ENCODE data around the gene NLRP11. TPM values are rescaled to one million over a fixed set of nuclear protein-coding genes. Genes with fewer than 3 reads are reported as not detected.
A peak's percentile ranks its signal among the peaks of the same experiment; 100 is the strongest.

The NLRP11 gene
- total RNA-seq (2011; cell fraction: chromatin; rRNA removed; ENCODE audit: low replicate concordance), result 0.25 TPM in 1 of 2 replicates, not detected in the other
- total RNA-seq (2011; cell fraction: nucleolus; rRNA removed), result 0.33 TPM in 1 of 2 replicates, not detected in the other
- 0.23 and 0.37 TPM in 2 replicates for total RNA-seq (2011; cell fraction: nucleoplasm; rRNA removed)
- 0.04 TPM in 1 of 2 replicates, not detected in the other for total RNA-seq (2014; rRNA removed)
- total RNA-seq (2014; rRNA removed; fragmentation: Illumina TruSeq; extraction: Trizol), result 0.19 and 0.22 TPM in 2 replicates
- 0.07 and 0.26 TPM in 2 replicates for total RNA-seq (2015; rRNA removed; fragmentation: Illumina TruSeq; extraction: Trizol)
- 0.07 and 0.16 TPM in 2 replicates for total RNA-seq (2021)
- polyA plus RNA-seq (2011; rRNA removed), result 0.03 and 0.07 TPM in 2 replicates
- polyA plus RNA-seq (2011; cell fraction: cytosol; rRNA removed), result 0.01 and 0.04 TPM in 2 replicates
- 0.09 TPM in 1 of 2 replicates, not detected in the other for polyA plus RNA-seq (2011; cell fraction: nucleus; rRNA removed)
- 0.12 and 0.44 TPM in 2 replicates for polyA plus RNA-seq (2012)
- polyA plus RNA-seq (2014; fragmentation: Illumina TruSeq; extraction: Trizol), result 0.16 and 0.17 TPM in 2 replicates
- under 1 TPM; 0.11 to 0.29 TPM for polyA plus RNA-seq (2014; fragmentation: Nextera tagmentation; extraction: Ambion mirVana)
- 0.13 and 0.18 TPM in 2 replicates for polyA plus RNA-seq (2014; rRNA removed)
- 0.06 and 0.14 TPM in 2 replicates for polyA minus RNA-seq (2011; rRNA and poly(A)+ RNA removed)
- not detected in 2 replicates for polyA minus RNA-seq (2011; cell fraction: cytosol; rRNA and poly(A)+ RNA removed)
- not detected in 2 replicates for polyA minus RNA-seq (2011; cell fraction: nucleus; rRNA and poly(A)+ RNA removed)
- Bru-seq, nascent RNA, result percentile 12 among the genes with signal in this experiment
- BruChase-seq, experiment 1, labeled RNA remaining after a 2-hour chase, result percentile 18 among the genes with signal in this experiment
- percentile 17 among the genes with signal in this experiment for BruChase-seq, experiment 2, labeled RNA remaining after a 6-hour chase
- long read RNA-seq, experiment 1, result 0 reads
- long read RNA-seq, experiment 2, result 0 reads
- long read RNA-seq, experiment 3, partial matches to known transcripts, result 1 of 2 reads
- long read RNA-seq, experiment 3, other reads (novel, unspliced or antisense), result 1 of 2 reads

GRCh38 chr19:55831846-55832245 lies at the start of gene NLRP11:
NLRP11 (minus strand) TSS chr19:55831999; CDS start chr19:55818174, 13,825 bp downstream.
- no peak within 1 kb of the TSS for H3K4me3 ChIP-seq
- BruUV-seq (replicated peaks), result no TSS peak
- in situ Hi-C loops (cut with MboI), result no loop called here

More at GRCh38 chr19:55831846-55832245, at the start of gene NLRP11:
- H3K4me2 ChIP-seq (ENCODE audit: insufficient read depth, low read length), result no peak within 1 kb of the TSS
- DNase-seq (ENCODE audit: extremely low read depth in 1 of 4, low spot score in 3 of 4) (no peak), FAIRE-seq (no peak), ATAC-seq (no peak)
- no peak within 1 kb of the TSS for H2AFZ ChIP-seq (ENCODE audit: low read depth, low read length)
- H3K79me2 ChIP-seq (ENCODE audit: control insufficient read depth, insufficient read depth, low read length), result no peaks in the 10 kb centered on the region
- H3K4me1 ChIP-seq (replicated peaks in 1 of 2; ENCODE audit: control insufficient read depth in 2 of 2, insufficient read depth in 2 of 2, low read length in 2 of 2), result no peaks in the 10 kb centered on the region
- H3K36me3 ChIP-seq (ENCODE audit: control insufficient read depth, insufficient read depth, low read length), result no peaks in the 10 kb centered on the region
- H3K9ac ChIP-seq (ENCODE audit: insufficient read depth in 1 of 2, low read depth in 2 of 2, low read length in 2 of 2), result no peak within 1 kb of the TSS
- ChIA-PET CTCF (ENCODE audit: low intra/inter-chr PET ratio) (no interaction called here), POLR2A (interaction anchor here (0.6 to 1.5 kb wide), 2 partner anchors 11 to 529 kb away, joined by 4 to 5 read pairs; no protein-coding TSS in a partner anchor)
- H3K9me1 ChIP-seq (ENCODE audit: control insufficient read depth, insufficient read depth, low read length), result no peaks in the 10 kb centered on the region
- H3K9me3 ChIP-seq (replicated peaks; ENCODE audit: control insufficient read depth, insufficient read depth, low read depth, low read length), result no peaks in the 10 kb centered on the region
- TF ChIP-seq FOXO4 (CRISPR knock-in tag; IDR thresholded peaks at IDR 0.05) (no peak), ATF1 (CRISPR knock-in tag; IDR thresholded peaks at IDR 0.05) (no peak), ATF1 (tag; IDR thresholded peaks at IDR 0.05) (no peak), PRPF4 (IDR thresholded peaks at IDR 0.05; ENCODE audit: insufficient read depth, low read depth, low read length, poor library complexity, severe bottlenecking) (no peak), WHSC1 (IDR thresholded peaks at IDR 0.05; ENCODE audit: low read length) (no peak), NCOA1 (IDR thresholded peaks at IDR 0.05; ENCODE audit: low read depth) (no peak), ZNF282 (CRISPR knock-in tag; IDR thresholded peaks at IDR 0.05) (no peak), BRD9 (IDR thresholded peaks at IDR 0.05; ENCODE audit: low read depth, partially characterized antibody) (no peak), IFI16 (CRISPR knock-in tag; IDR thresholded peaks at IDR 0.05) (no peak), RBM15 (IDR thresholded peaks at IDR 0.05; ENCODE audit: insufficient read depth, low read length) (no peak), CSDE1 (IDR thresholded peaks at IDR 0.05) (no peak), ASH1L (IDR thresholded peaks at IDR 0.05; ENCODE audit: borderline replicate concordance, low read depth, partially characterized antibody) (no peak), BCLAF1 (IDR thresholded peaks at IDR 0.05; ENCODE audit: borderline replicate concordance in 1 of 2, control insufficient read depth in 1 of 2, low read depth in 2 of 2, low read length in 1 of 2) (no peak)
- H3K27me3 ChIP-seq (ENCODE audit: control insufficient read depth in 2 of 2, insufficient read depth in 2 of 2, low read length in 2 of 2), result peaks cover 0 to 9% of the 10 kb centered on the region in 2 experiments; a peak in 2 of 5 replicates
- no peak within 1 kb of the TSS for H3K27ac ChIP-seq (ENCODE audit: extremely low read depth, low read depth, low read length)
- no peaks in the 10 kb centered on the region for H4K20me1 ChIP-seq (replicated peaks; ENCODE audit: control insufficient read depth, insufficient read depth, low read length)
- intact Hi-C loops (cut with micrococcal nuclease), result no loop called here
- under 1% methylated on average over 10 of the region's 10 CpGs for WGBS (ENCODE audit: insufficient coverage, low coverage, missing lambda C conversion rate)
